Activated effector memory CD4-positive, alpha-beta T cell treated with Interleukin-2 at 50 U/mL for 16 hours (primary cell): ENCODE results near the gene TGIF1.

ENCODE experiments used
- DNase-seq: peaks from one replicate; pipeline ENCODE4 v3.0.0-alpha.2; 2020

The TGIF1 gene

GRCh38 chr18:3440341-3440740, 9.6 kb upstream of the TGIF1 start:
- DNase-seq = no peak

- DNase-seq = no peak
Observed at GRCh38 chr18:3441290-3441689, 8.7 kb upstream of the TGIF1 start.

- no peak for DNase-seq
Observed at GRCh38 chr18:3442919-3443318, 7.1 kb upstream of the TGIF1 start.

GRCh38 chr18:3444296-3444695, 5.7 kb upstream of the TGIF1 start:
- DNase-seq = no peak

GRCh38 chr18:3444954-3445353, 5.0 kb upstream of the TGIF1 start:
- DNase-seq = no peak

- no peak for DNase-seq
Observed at GRCh38 chr18:3447068-3447894, 2.7 kb upstream of the TGIF1 start.

GRCh38 chr18:3447895-3448837, 1.8 kb upstream of the TGIF1 start:
- peak; percentile 73 for DNase-seq

GRCh38 chr18:3448838-3449511, 997 bp upstream of the TGIF1 start:
- DNase-seq = peak; percentile 70

- no peak for DNase-seq
Observed at GRCh38 chr18:3449512-3450011, 410 bp upstream of the TGIF1 start.

- DNase-seq = no peak
Observed at GRCh38 chr18:3450799-3451182, 819 bp downstream of the TGIF1 start.

GRCh38 chr18:3451183-3451988, 1.4 kb downstream of the TGIF1 start:
- peak; percentile 73 for DNase-seq

GRCh38 chr18:3451989-3452749, 2.2 kb downstream of the TGIF1 start:
- peak; percentile 23 for DNase-seq

GRCh38 chr18:3452750-3453539, 3.0 kb downstream of the TGIF1 start:
- no peak for DNase-seq

GRCh38 chr18:3453540-3454364, 3.8 kb downstream of the TGIF1 start:
- no peak for DNase-seq

GRCh38 chr18:3454365-3455089, 4.6 kb downstream of the TGIF1 start:
- no peak for DNase-seq

- DNase-seq = no peak
Observed at GRCh38 chr18:3455090-3455635, 5.2 kb downstream of the TGIF1 start.

GRCh38 chr18:3455907-3456685, 6.1 kb downstream of the TGIF1 start:
- no peak for DNase-seq

- DNase-seq = no peak
Observed at GRCh38 chr18:3456686-3457069, 6.7 kb downstream of the TGIF1 start.
